Suprapubic skin (tissue), 3 donors: Measurements from ENCODE around the gene CABLES2.

Source experiments
- POLR2A ChIP-seq, 2 donors: fragments of 450-650 bp; IDR thresholded peaks; one replicate each; pipeline ENCODE4 v1.6.1; 2017; ENCODE audit warnings: antibody characterized with exemption in 2 of 2, mild to moderate bottlenecking in 2 of 2, moderate library complexity in 2 of 2
- TF ChIP-seq, protein P1 (sequence below), 2 donors: fragments of 200-600 bp in 1 of 2; fragments of 450-650 bp in 1 of 2; sonication (generic) in 1 of 2; IDR thresholded peaks; one replicate each; pipeline ENCODE4 v1.5.1; 2016 to 2019; ENCODE audit warnings: antibody characterized with exemption in 2 of 2, mild to moderate bottlenecking in 1 of 2, moderate library complexity in 1 of 2

DNA sequence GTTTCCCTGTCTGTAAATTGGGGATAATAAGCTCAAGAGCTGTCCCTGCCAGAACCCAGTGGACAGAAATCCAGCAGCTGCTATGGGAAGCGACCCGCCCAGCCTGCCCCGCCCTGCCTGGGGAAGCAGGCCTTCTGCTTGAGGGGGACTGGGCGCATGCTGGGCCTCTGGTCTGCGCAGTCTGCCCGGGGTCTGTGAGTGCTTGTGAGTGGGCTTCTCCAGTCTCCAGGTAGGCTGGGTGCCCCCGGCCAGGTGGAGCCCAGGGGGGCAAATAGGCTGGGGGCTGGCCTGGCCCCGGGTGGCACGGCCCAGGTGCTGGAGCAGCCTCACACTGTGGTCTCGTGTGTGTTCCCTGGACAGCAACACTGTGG, 20.9 kb upstream of the CABLES2 start:
- TF ChIP-seq, protein P1, sequence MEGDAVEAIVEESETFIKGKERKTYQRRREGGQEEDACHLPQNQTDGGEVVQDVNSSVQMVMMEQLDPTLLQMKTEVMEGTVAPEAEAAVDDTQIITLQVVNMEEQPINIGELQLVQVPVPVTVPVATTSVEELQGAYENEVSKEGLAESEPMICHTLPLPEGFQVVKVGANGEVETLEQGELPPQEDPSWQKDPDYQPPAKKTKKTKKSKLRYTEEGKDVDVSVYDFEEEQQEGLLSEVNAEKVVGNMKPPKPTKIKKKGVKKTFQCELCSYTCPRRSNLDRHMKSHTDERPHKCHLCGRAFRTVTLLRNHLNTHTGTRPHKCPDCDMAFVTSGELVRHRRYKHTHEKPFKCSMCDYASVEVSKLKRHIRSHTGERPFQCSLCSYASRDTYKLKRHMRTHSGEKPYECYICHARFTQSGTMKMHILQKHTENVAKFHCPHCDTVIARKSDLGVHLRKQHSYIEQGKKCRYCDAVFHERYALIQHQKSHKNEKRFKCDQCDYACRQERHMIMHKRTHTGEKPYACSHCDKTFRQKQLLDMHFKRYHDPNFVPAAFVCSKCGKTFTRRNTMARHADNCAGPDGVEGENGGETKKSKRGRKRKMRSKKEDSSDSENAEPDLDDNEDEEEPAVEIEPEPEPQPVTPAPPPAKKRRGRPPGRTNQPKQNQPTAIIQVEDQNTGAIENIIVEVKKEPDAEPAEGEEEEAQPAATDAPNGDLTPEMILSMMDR (IDR thresholded peaks at IDR 0.05) = no peak
- no peak for TF ChIP-seq POLR2A (IDR thresholded peaks at IDR 0.05)
